Esophagus squamous epithelium (tissue), 5 donors: ENCODE measurements around the gene RSPO4. TPM values are rescaled to one million over a fixed set of nuclear protein-coding genes. Genes with fewer than 3 reads are reported as not detected.

ENCODE experiments used
- DNase-seq: peaks from one replicate; lab custom pipeline; 2025; lab: John Stamatoyannopoulos, UW
- H3K27ac ChIP-seq, 4 donors: fragments of 200-600 bp; sonication (generic); one replicate each; pipeline ENCODE4 v1.5.1; 2016 to 2019; ENCODE audit warnings: mild to moderate bottlenecking in 1 of 4
- H3K27me3 ChIP-seq, 4 donors: fragments of 200-600 bp; sonication (generic); 1 replicate in 3 of 4; 2 replicates in 1 of 4; pipeline versions ENCODE4 v1.5.1 to v1.6.0; 2017 to 2021; ENCODE audit warnings: antibody characterized with exemption in 1 of 4
- H3K36me3 ChIP-seq, 3 donors: fragments of 200-600 bp; sonication (generic); one replicate each; pipeline ENCODE4 v1.5.1; 2016 to 2019
- H3K4me1 ChIP-seq, 3 donors: fragments of 200-600 bp; sonication (generic); one replicate each; pipeline ENCODE4 v1.5.1; 2017 to 2019
- H3K4me3 ChIP-seq, 4 donors: fragments of 200-600 bp; sonication (generic); 1 replicate in 3 of 4; 2 replicates in 1 of 4; pipeline ENCODE4 v1.5.1; 2016 to 2019; ENCODE audit warnings: mild to moderate bottlenecking in 2 of 4, moderate library complexity in 1 of 4
- H3K9me3 ChIP-seq, 3 donors: fragments of 200-600 bp; sonication (generic); one replicate each; pipeline ENCODE4 v1.5.1; 2016 to 2019
- POLR2A ChIP-seq, 4 donors: fragments of 450-650 bp; IDR thresholded peaks; one replicate each; pipeline ENCODE4 v1.6.1; 2017; ENCODE audit warnings: antibody characterized with exemption in 4 of 4, mild to moderate bottlenecking in 4 of 4, moderate library complexity in 3 of 4
- WGBS, 2 donors: methylation state at CpG; one replicate each; pipeline ENCODE4 v1.1.5; 2018; 5-methylcytosine and 5-hydroxymethylcytosine counted together
- intact Hi-C: fragments of 100-400 bp; cut with DNase I; formaldehyde crosslinking; loops from one replicate; pipeline ENCODE4 v1.15.0; 2022
- total RNA-seq, 4 donors: library from RNA; depleted of rRNA; stranded (reverse); fragments of >200 nt; gene quantifications; one replicate each; pipeline ENCODE4 v1.1.0, GENCODE V29; 2016
- TF ChIP-seq, protein P1 (sequence below), 6 experiments: fragments of 450-650 bp in 4 of 6; fragments of 200-600 bp in 2 of 6; sonication (generic) in 2 of 6; IDR thresholded peaks; one replicate each; pipeline ENCODE4 v1.5.1; 2016 to 2019; ENCODE audit warnings: antibody characterized with exemption in 6 of 6, mild to moderate bottlenecking in 4 of 6, moderate library complexity in 4 of 6
- donor health status: DM: yes; HTN: yes; CAD: no.

Gene RSPO4
- total RNA-seq, 4 donors from 2014 or later = 0.18 to 0.23 (median 0.19) TPM; not detected in 1

DNA sequence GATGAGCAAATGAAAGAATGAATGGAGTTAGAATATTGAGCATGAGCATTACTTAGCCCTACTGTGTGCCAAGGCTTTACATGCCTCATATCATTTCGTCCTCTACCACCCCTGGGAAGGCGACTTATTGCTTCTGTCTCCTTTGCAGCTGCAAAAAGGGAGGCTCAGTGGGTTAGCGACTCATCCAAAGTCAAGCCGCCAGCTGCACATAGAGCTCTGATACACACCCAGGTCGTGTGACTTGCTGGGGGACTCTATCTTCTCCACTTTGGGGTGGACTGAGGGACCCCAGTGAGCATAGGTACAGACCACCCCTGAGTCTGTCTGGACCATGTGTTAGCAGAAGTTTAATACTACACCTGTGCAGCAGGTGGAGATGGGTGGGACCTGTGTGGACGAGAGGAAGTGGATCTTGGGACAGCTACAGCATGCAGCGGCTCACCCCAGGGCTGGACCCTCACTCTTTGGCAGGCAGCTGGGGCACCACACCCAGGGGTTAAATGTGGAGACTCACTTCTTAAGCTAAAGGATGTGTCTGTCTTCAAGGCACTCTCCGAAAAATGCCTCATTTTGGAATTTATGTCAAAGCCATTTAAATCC is 49.8 kb downstream of the RSPO4 start:
- H3K36me3 ChIP-seq = no peaks in the 10 kb centered on the region
- DNase-seq = no peak
- no peaks in the 10 kb centered on the region for H3K9me3 ChIP-seq
- H3K4me3 ChIP-seq = no peak overlapping the region
- no peak for TF ChIP-seq POLR2A (IDR thresholded peaks at IDR 0.05)
- TF ChIP-seq, protein P1, sequence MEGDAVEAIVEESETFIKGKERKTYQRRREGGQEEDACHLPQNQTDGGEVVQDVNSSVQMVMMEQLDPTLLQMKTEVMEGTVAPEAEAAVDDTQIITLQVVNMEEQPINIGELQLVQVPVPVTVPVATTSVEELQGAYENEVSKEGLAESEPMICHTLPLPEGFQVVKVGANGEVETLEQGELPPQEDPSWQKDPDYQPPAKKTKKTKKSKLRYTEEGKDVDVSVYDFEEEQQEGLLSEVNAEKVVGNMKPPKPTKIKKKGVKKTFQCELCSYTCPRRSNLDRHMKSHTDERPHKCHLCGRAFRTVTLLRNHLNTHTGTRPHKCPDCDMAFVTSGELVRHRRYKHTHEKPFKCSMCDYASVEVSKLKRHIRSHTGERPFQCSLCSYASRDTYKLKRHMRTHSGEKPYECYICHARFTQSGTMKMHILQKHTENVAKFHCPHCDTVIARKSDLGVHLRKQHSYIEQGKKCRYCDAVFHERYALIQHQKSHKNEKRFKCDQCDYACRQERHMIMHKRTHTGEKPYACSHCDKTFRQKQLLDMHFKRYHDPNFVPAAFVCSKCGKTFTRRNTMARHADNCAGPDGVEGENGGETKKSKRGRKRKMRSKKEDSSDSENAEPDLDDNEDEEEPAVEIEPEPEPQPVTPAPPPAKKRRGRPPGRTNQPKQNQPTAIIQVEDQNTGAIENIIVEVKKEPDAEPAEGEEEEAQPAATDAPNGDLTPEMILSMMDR (IDR thresholded peaks at IDR 0.05) = no peak
- H3K27me3 ChIP-seq = peaks cover 0 to 47% (median 0%) of the 10 kb centered on the region in 4 donors
- WGBS, 2 donors = 71 to 75% methylated on average over 8 of the region's 8 CpGs
- no peak overlapping the region for H3K27ac ChIP-seq
- intact Hi-C loops = no loop called here
- peaks cover 0 to 6% (median 0%) of the 10 kb centered on the region in 3 donors for H3K4me1 ChIP-seq

DNA sequence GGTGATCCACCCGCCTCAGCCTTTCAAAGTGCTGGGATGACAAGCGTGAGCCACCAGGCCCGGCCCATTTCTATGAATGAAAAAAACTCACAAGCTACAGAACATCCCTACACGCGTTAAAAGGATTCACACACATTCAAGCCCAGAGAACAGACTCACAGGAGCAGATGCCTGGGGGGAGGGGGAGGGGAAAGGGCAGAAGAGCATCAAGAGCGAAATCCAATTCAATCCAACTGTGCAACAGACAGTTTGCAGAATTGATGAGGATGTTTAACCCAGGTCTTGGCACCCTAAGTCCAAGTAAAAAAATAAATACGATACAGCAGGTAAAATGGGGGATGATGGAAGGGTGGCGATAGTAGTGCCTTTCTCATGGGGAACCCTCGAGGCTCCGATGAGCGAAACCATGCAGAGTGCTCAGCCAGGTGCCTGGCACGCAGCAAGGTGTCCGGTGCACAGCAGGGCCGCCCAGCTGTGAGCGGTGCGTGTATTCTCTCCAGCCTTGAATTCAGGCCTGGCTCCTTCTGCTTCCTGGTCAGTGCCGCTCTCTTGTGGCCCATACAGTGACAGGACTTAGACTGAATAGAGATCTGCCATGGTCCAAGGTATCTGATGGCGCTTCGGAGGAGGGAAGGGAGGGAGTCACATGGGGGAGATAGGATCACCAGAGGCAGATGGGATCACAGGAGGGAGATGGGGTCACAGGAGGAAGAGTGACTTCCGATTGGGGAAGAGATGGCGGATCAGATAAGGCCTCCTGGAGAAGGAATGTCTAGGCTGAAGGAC is 50.5 kb downstream of the RSPO4 start:
- H3K4me1 ChIP-seq = peaks cover 0 to 5% (median 0%) of the 10 kb centered on the region in 3 donors
- no peaks in the 10 kb centered on the region for H3K36me3 ChIP-seq
- no peak for TF ChIP-seq POLR2A (IDR thresholded peaks at IDR 0.05)
- TF ChIP-seq, protein P1 (IDR thresholded peaks at IDR 0.05) = no peak
- intact Hi-C loops = no loop called here
- WGBS, 2 donors = 85 to 87% methylated on average over 18 to 21 of the region's 21 CpGs
- no peak for DNase-seq
- no peak overlapping the region for H3K4me3 ChIP-seq
- peaks cover 0 to 47% (median 0%) of the 10 kb centered on the region in 4 donors for H3K27me3 ChIP-seq
- no peak overlapping the region for H3K27ac ChIP-seq
- no peaks in the 10 kb centered on the region for H3K9me3 ChIP-seq

DNA sequence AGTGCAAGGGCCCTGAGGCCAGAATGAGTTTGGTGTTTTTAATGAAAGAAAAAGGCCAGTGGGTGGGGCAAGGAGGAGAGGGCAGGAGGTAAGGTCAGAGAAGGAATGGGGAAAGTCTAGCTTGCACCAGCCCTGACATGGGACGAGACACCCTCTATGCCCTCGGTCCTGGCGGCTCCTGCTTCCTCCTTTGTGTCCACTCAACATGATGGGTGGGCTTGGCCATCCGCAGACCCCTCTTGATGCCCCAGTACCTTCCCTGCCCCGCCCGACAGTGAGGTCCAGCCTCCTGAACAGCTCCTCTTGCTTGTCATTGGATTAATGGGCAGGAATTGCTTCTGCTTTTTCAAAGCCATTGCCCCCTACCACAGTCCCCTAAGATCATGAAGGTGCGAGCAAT is 52.4 kb downstream of the RSPO4 start:
- Histone ChIP-seq H3K36me3 (no peaks in the 10 kb centered on the region), H3K4me1 (no peaks in the 10 kb centered on the region), H3K4me3 (no peak overlapping the region), H3K27me3 (peaks cover 0 to 38% (median 0%) of the 10 kb centered on the region in 4 donors), H3K27ac (no peak overlapping the region), H3K9me3 (no peaks in the 10 kb centered on the region)
- DNase-seq = no peak
- intact Hi-C loops = loop anchor here (10.0 kb wide), 1 partner anchor 65 kb away; no protein-coding TSS in a partner anchor
- TF ChIP-seq, protein P1 (IDR thresholded peaks at IDR 0.05) = no peak
- TF ChIP-seq POLR2A (IDR thresholded peaks at IDR 0.05) = no peak
- 88 to 94% methylated on average over 6 to 7 of the region's 7 CpGs for WGBS, 2 donors

GRCh38 chr20:946826-947225 is 55.3 kb downstream of the RSPO4 start:
- Histone ChIP-seq H3K4me1 (no peaks in the 10 kb centered on the region), H3K9me3 (no peaks in the 10 kb centered on the region), H3K27ac (no peak overlapping the region), H3K4me3 (no peak overlapping the region), H3K27me3 (peaks cover 0 to 27% (median 0%) of the 10 kb centered on the region in 4 donors), H3K36me3 (no peaks in the 10 kb centered on the region)
- DNase-seq = no peak
- 80 to 89% methylated on average over 4 of the region's 8 CpGs for WGBS, 2 donors
- intact Hi-C loops = loop anchor here (10.0 kb wide), 1 partner anchor 62 kb away; no protein-coding TSS in a partner anchor
- no peak for TF ChIP-seq POLR2A (IDR thresholded peaks at IDR 0.05)
- TF ChIP-seq, protein P1 (IDR thresholded peaks at IDR 0.05) = no peak

DNA sequence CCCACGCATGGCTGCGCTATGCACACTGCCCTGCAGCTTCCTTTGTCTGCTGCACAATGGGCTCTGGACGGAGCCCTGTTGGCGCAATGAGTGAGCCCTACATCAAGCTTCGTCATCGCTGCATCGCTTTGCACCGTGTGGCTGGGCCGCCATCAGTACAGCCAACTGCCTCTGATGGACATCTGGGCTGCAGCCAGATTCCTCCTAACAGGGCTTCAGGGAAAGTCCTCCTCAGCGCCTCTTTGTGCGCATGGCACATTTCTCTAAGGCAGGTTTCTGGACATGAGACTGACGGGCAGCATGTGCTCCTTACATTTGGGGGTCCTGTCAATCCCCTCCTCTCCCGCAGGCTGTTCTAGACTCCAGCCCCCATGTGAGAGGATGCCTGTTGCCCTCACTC is 56.3 kb downstream of the RSPO4 start:
- Histone ChIP-seq H3K27ac (no peak overlapping the region), H3K4me1 (no peaks in the 10 kb centered on the region), H3K9me3 (no peaks in the 10 kb centered on the region), H3K4me3 (no peak overlapping the region), H3K36me3 (no peaks in the 10 kb centered on the region), H3K27me3 (peaks cover 0 to 27% (median 0%) of the 10 kb centered on the region in 4 donors)
- no peak for DNase-seq
- WGBS, 2 donors = 85 to 87% methylated on average over 5 to 10 of the region's 13 CpGs
- intact Hi-C loops = loop anchor here (10.0 kb wide), 1 partner anchor 61 kb away; no protein-coding TSS in a partner anchor
- no peak for TF ChIP-seq POLR2A (IDR thresholded peaks at IDR 0.05)
- TF ChIP-seq, protein P1 (IDR thresholded peaks at IDR 0.05) = no peak
